Neural cell (in vitro differentiated cells): ENCODE measurements around the gene TSSK6. TPM values are rescaled to one million over a fixed set of nuclear protein-coding genes. Genes with fewer than 3 reads are reported as not detected.
A peak's percentile ranks its signal among the peaks of the same experiment; 100 is the strongest.

Experiments
- H2AFZ ChIP-seq: fragments of 200-600, 300-800 bp; sonication (generic), shearing (Covaris generic); 2 replicates; pipeline ENCODE4 v1.6.0; 2014; ENCODE audit warnings: low read depth, mild to moderate bottlenecking, antibody characterized with exemption, low read length, moderate library complexity
- H3F3A ChIP-seq: fragments of 200-600 bp; shearing (Covaris generic); 2 replicates; pipeline ENCODE4 v1.6.1; 2016; ENCODE audit warnings: mild to moderate bottlenecking, moderate library complexity, mixed read lengths, antibody characterized with exemption, low read length; ENCODE audit not compliant: insufficient read depth, poor library complexity, severe bottlenecking
- H3K27ac ChIP-seq: fragments of 200-600, 300-800 bp; sonication (generic), shearing (Covaris generic); 2 replicates; pipeline ENCODE4 v1.5.1; 2014; ENCODE audit warnings: mild to moderate bottlenecking, low read length, moderate library complexity
- H3K27me3 ChIP-seq: fragments of 300-800, 200-600 bp; sonication (generic), shearing (Covaris generic); 2 replicates; pipeline ENCODE4 v1.6.0; 2014; ENCODE audit warnings: mild to moderate bottlenecking, low read depth, low read length, moderate library complexity; ENCODE audit not compliant: insufficient read depth
- H3K36me3 ChIP-seq: fragments of 300-800, 200-600 bp; sonication (generic), shearing (Covaris generic); 2 replicates; pipeline ENCODE4 v1.5.1; 2014; ENCODE audit warnings: mild to moderate bottlenecking, antibody characterized with exemption, low read length, moderate library complexity; ENCODE audit not compliant: insufficient read depth
- H3K4me2 ChIP-seq: fragments of 300-800, 200-600 bp; sonication (generic), shearing (Covaris generic); 2 replicates; pipeline ENCODE4 v1.6.0; 2014; ENCODE audit warnings: mild to moderate bottlenecking, low read length
- H3K4me3 ChIP-seq: fragments of 300-800, 200-600 bp; sonication (generic), shearing (Covaris generic); 2 replicates; pipeline ENCODE4 v1.5.1; 2014; ENCODE audit warnings: mild to moderate bottlenecking, low read length, moderate library complexity
- H3K79me2 ChIP-seq: fragments of 200-600 bp; shearing (Covaris generic); replicated peaks from 2 replicates; pipeline ENCODE4 v1.6.0; 2014; ENCODE audit warnings: mild to moderate bottlenecking, low read length, moderate library complexity; ENCODE audit not compliant: insufficient read depth
- H3K9ac ChIP-seq: fragments of 300-800, 200-600 bp; sonication (generic), shearing (Covaris generic); 2 replicates; pipeline ENCODE4 v1.6.1; 2016; ENCODE audit warnings: mild to moderate bottlenecking, low read length, mixed read lengths
- H3K9me2 ChIP-seq: fragments of 200-600 bp; shearing (Covaris generic); 2 replicates; pipeline ENCODE4 v1.6.1; 2016; ENCODE audit warnings: mild to moderate bottlenecking, low read length, mixed read lengths; ENCODE audit not compliant: insufficient read depth
- H3K9me3 ChIP-seq: fragments of 200-600, 300-800 bp; sonication (generic), shearing (Covaris generic); 2 replicates; pipeline ENCODE4 v1.6.1; 2016; ENCODE audit warnings: mild to moderate bottlenecking, mixed run types, low read length, moderate library complexity, mixed read lengths
- H4K20me1 ChIP-seq: fragments of 200-600 bp; shearing (Covaris generic); 2 replicates; pipeline ENCODE4 v1.6.1; 2016; ENCODE audit warnings: mild to moderate bottlenecking, mixed run types; ENCODE audit not compliant: insufficient read depth
- CTCF ChIP-seq: fragments of 450-650 bp; IDR thresholded peaks from 2 replicates; pipeline ENCODE4 v1.5.1; 2014; ENCODE audit warnings: antibody characterized with exemption, mild to moderate bottlenecking, moderate library complexity; ENCODE audit not compliant: poor library complexity, severe bottlenecking
- EP300 ChIP-seq: fragments of 450-650 bp; conservative IDR thresholded peaks from 2 replicates; pipeline ENCODE4 v1.6.1; 2014; ENCODE audit warnings: antibody characterized with exemption, mild to moderate bottlenecking, moderate library complexity; ENCODE audit not compliant: poor library complexity, severe bottlenecking
- EZH2 ChIP-seq: fragments of 200-600, 300-800 bp; shearing (Covaris generic), sonication (generic); IDR thresholded peaks from 2 replicates; pipeline ENCODE4 v1.6.1; 2014; ENCODE audit warnings: antibody characterized with exemption, low read length, borderline replicate concordance, mild to moderate bottlenecking; ENCODE audit not compliant: insufficient read depth, poor library complexity, severe bottlenecking
- MXI1 ChIP-seq: fragments of 450-650 bp; conservative IDR thresholded peaks from 2 replicates; pipeline ENCODE4 v1.6.1; 2014; ENCODE audit warnings: antibody characterized with exemption, mild to moderate bottlenecking; ENCODE audit not compliant: poor library complexity, severe bottlenecking
- POLR2AphosphoS5 ChIP-seq: IDR thresholded peaks from 2 replicates; pipeline ENCODE4 v1.6.1; 2012
- RAD21 ChIP-seq: fragments of 450-650 bp; conservative IDR thresholded peaks from 2 replicates; pipeline ENCODE4 v1.6.1; 2014; ENCODE audit warnings: antibody characterized with exemption, mild to moderate bottlenecking, moderate library complexity
- REST ChIP-seq: IDR thresholded peaks from 2 replicates; pipeline ENCODE4 v1.6.1; 2012; ENCODE audit warnings: borderline replicate concordance
- SMC3 ChIP-seq: fragments of 450-650 bp; conservative IDR thresholded peaks from 2 replicates; pipeline ENCODE4 v1.6.1; 2014; ENCODE audit warnings: antibody characterized with exemption, mild to moderate bottlenecking, moderate library complexity; ENCODE audit not compliant: poor library complexity
- TAF1 ChIP-seq: IDR thresholded peaks from 2 replicates; pipeline ENCODE4 v1.6.1; 2012; ENCODE audit warnings: low read depth
- polyA plus RNA-seq: library from polyadenylated mRNA; depleted of rRNA; stranded (reverse); fragments of >200 nt; gene quantifications from 2 replicates; pipeline ENCODE4 v1.2.3, GENCODE V29; 2014

The TSSK6 gene
- polyA plus RNA-seq, 1 donor from 2014 or later = 5.3 TPM

- H3K4me2 ChIP-seq = peak overlapping the region; percentile 7
- H3F3A ChIP-seq = no peaks in the 10 kb centered on the region
- no peaks in the 10 kb centered on the region for H3K79me2 ChIP-seq
- no peaks in the 10 kb centered on the region for H3K27me3 ChIP-seq
- H3K4me3 ChIP-seq = peak overlapping the region; percentile 37
- peak overlapping the region; percentile 89 for H3K27ac ChIP-seq
- H4K20me1 ChIP-seq = no peaks in the 10 kb centered on the region
- no peaks in the 10 kb centered on the region for H3K9me2 ChIP-seq
- H3K9me3 ChIP-seq = no peaks in the 10 kb centered on the region
- H3K9ac ChIP-seq = peak overlapping the region; percentile 66
- H3K36me3 ChIP-seq = no peaks in the 10 kb centered on the region
- peak overlapping the region; percentile 11 for H2AFZ ChIP-seq
- TF ChIP-seq SMC3 (peak; percentile 30), MXI1 (peak; percentile 34), CTCF (peak; percentile 9), POLR2AphosphoS5 (peak; percentile 71), TAF1 (no peak), EP300 (peak; percentile 85), EZH2 (no peak), RAD21 (peak; percentile 10), REST (peak; percentile 42)
Observed at GRCh38 chr19:19488875-19489690, 26.3 kb downstream of the TSSK6 start.

- TF ChIP-seq RAD21 (no peak), SMC3 (no peak), REST (no peak), MXI1 (no peak), EZH2 (no peak), CTCF (no peak), EP300 (no peak), POLR2AphosphoS5 (no peak)
- Histone ChIP-seq H3K4me2 (peak overlapping the region; percentile 7), H2AFZ (no peak overlapping the region), H3K27ac (peak overlapping the region; percentile 89), H3K79me2 (no peaks in the 10 kb centered on the region), H3K9ac (peak overlapping the region; percentile 66), H4K20me1 (no peaks in the 10 kb centered on the region), H3K4me3 (peak overlapping the region; percentile 21), H3K36me3 (no peaks in the 10 kb centered on the region), H3F3A (no peaks in the 10 kb centered on the region), H3K9me2 (no peaks in the 10 kb centered on the region), H3K27me3 (no peaks in the 10 kb centered on the region), H3K9me3 (no peaks in the 10 kb centered on the region)
Observed at GRCh38 chr19:19487950-19488874, 27.1 kb downstream of the TSSK6 start.
